ENCODE data around the gene FAM83E. TPM values are rescaled to one million over a fixed set of nuclear protein-coding genes. Genes with fewer than 3 reads are reported as not detected.

Gene FAM83E
- polyA plus RNA-seq, 1 experiment, result 0.16 TPM

DNA sequence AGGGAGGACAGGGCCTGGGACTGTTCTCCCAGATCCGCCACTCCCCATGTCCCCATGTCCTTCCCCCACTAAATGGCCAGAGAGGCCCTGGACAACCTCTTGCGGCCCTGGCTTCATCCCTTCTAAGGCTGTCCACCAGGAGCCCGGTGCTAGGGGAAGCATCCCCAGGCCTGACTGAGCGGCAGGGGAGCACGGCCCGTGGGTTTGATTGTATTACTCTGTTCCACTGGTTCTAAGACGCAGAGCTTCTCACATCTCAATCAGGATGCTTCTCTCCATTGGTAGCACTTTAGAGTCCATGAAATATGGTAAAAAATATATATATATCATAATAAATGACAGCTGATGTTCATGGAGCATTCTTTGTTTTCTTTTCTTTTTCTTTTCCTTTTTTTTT, 7.5 kb downstream of the FAM83E start:
- Histone ChIP-seq H3K36me3 (ENCODE audit: control insufficient read depth, insufficient read depth, low read length) (no peaks in the 10 kb centered on the region), H3K27me3 (ENCODE audit: control insufficient read depth, insufficient read depth, low read length) (no peaks in the 10 kb centered on the region), H3K4me3 (ENCODE audit: low read depth, low read length) (no peak overlapping the region)
- CTCF ChIA-PET, result interaction anchor here (0.6 to 4.4 kb wide), 4 partner anchors 17 to 641 kb away, joined by 3 to 32 read pairs (median 8); no protein-coding TSS in a partner anchor
- DNase-seq (ENCODE audit: low read depth), result no peak
- POLR2A ChIA-PET, result no interaction called here
- TF ChIP-seq, protein P1, sequence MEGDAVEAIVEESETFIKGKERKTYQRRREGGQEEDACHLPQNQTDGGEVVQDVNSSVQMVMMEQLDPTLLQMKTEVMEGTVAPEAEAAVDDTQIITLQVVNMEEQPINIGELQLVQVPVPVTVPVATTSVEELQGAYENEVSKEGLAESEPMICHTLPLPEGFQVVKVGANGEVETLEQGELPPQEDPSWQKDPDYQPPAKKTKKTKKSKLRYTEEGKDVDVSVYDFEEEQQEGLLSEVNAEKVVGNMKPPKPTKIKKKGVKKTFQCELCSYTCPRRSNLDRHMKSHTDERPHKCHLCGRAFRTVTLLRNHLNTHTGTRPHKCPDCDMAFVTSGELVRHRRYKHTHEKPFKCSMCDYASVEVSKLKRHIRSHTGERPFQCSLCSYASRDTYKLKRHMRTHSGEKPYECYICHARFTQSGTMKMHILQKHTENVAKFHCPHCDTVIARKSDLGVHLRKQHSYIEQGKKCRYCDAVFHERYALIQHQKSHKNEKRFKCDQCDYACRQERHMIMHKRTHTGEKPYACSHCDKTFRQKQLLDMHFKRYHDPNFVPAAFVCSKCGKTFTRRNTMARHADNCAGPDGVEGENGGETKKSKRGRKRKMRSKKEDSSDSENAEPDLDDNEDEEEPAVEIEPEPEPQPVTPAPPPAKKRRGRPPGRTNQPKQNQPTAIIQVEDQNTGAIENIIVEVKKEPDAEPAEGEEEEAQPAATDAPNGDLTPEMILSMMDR (IDR thresholded peaks at IDR 0.05; ENCODE audit: insufficient read depth, low read depth, low read length), result no peak

DNA sequence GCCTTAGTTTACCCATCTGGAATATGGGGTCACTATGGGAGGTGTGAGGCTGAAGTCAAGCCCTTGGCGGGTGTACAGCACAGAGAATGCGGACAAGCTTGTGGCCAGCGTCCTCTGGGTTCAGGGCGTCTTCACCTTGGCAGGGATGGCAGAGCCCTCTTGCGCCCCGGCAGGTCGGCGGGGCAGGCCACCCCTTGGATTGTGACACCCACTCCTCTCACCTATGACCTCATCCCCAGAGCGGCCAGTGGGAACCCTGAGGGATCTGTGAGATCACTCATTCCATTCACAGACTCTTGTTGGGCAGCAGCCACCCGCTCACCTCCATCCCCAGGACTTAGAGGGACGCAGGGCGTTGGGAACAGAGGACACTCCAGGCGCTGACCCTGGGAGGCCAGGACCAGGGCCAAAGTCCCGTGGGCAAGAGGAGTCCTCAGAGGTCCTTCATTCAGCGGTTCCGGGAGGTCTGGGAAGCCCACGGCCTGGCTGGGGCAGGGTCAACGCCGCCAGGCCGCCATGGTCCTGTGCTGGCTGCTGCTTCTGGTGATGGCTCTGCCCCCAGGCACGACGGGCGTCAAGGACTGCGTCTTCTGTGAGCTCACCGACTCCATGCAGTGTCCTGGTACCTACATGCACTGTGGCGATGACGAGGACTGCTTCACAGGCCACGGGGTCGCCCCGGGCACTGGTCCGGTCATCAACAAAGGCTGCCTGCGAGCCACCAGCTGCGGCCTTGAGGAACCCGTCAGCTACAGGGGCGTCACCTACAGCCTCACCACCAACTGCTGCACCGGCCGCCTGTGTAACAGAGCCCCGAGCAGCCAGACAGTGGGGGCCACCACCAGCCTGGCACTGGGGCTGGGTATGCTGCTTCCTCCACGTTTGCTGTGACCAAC, 8.2 kb downstream of the FAM83E start, which contains the start of gene SPACA4:
Gene SPACA4 (plus strand): TSS at position 280 of the 896 bp plus-strand sequence. CDS start 237 bp downstream, at position 517.
- ChIA-PET CTCF (interaction anchor here (0.6 to 4.4 kb wide), 4 partner anchors 12 to 211 kb away, joined by 3 to 32 read pairs (median 6); no protein-coding TSS in a partner anchor), POLR2A (no interaction called here)
- H3K4me3 ChIP-seq (ENCODE audit: low read depth, low read length), result no peak within 1 kb of the TSS
- H3K27me3 ChIP-seq (ENCODE audit: control insufficient read depth, insufficient read depth, low read length), result no peaks in the 10 kb centered on the region
- DNase-seq (ENCODE audit: low read depth), result no peak
- TF ChIP-seq, protein P1 (IDR thresholded peaks at IDR 0.05; ENCODE audit: insufficient read depth, low read depth, low read length), result no peak
- no peaks in the 10 kb centered on the region for H3K36me3 ChIP-seq (ENCODE audit: control insufficient read depth, insufficient read depth, low read length)

DNA sequence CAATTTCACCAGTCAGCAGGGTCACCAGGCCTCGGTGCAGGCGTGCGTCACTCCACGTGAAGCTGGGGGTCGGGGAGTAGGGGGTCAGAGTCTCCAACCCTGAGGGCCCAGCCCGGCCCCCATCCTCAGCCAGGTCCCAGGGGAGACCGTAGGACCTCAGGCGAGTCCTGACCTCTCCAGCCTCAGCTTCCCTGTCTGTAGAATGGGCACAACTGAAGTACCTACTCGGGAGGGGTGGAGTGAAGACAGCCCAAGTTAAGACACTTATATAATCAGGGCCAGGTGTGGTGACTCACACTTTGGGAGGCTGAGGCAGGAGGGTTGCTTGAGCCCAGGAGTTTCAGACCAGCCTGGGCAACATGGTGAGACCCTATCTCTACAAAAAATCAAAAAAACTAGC, 11.0 kb downstream of the FAM83E start:
- Histone ChIP-seq H3K4me3 (ENCODE audit: low read depth, low read length) (no peak overlapping the region), H3K36me3 (ENCODE audit: control insufficient read depth, insufficient read depth, low read length) (no peaks in the 10 kb centered on the region), H3K27me3 (ENCODE audit: control insufficient read depth, insufficient read depth, low read length) (no peaks in the 10 kb centered on the region)
- CTCF ChIA-PET, result interaction anchor here (2.4 kb wide), 1 partner anchor 15 kb away, joined by 14 read pairs; no protein-coding TSS in a partner anchor
- POLR2A ChIA-PET, result no interaction called here
- TF ChIP-seq, protein P1 (IDR thresholded peaks at IDR 0.05; ENCODE audit: insufficient read depth, low read depth, low read length), result no peak
- DNase-seq (ENCODE audit: low read depth), result no peak

DNA sequence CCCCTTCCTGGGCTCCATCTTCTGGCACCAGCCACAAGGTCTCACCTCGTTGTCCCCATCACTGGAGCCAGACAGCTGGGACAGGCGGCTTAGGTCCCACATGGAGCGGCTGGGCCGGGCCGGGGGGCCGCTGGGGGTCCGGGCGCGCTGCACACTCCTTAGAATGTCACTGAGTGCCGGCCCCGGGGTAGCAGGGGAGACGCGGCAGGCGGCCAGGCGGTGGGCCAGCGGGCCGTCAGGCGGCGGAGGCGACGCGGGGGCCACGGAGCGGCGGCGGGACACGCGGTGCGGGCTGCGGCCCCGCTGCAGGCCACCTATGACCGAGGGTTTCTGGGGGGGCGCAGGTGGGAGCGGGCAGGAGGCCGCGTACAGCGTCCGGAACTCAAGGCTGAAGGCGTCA, 11.4 kb downstream of the FAM83E start:
- ChIA-PET CTCF (interaction anchor here (2.4 kb wide), 1 partner anchor 14 kb away, joined by 14 read pairs; no protein-coding TSS in a partner anchor), POLR2A (no interaction called here)

DNA sequence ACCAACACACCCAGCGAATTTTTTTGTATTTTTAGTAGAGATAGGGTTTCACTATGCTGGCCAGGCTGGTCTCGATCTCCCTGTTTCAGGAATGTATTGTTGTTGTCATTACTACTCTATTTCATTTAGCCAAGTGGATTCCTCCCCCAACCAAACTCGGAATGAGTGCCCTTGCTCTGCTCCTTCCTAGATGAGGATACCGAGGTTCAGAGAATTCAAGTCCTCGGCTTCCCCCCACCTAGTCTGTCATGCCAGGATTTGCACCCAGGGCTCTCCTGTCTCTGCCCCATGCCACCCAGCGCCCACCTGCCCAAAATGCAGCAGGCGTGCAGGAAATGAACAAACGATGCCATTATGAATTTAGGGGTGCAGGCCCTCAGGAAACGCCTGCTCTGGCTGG, 11.9 kb downstream of the FAM83E start:
- Histone ChIP-seq H3K27me3 (ENCODE audit: control insufficient read depth, insufficient read depth, low read length) (no peaks in the 10 kb centered on the region), H3K4me3 (ENCODE audit: low read depth, low read length) (no peak overlapping the region), H3K36me3 (ENCODE audit: control insufficient read depth, insufficient read depth, low read length) (no peaks in the 10 kb centered on the region)
- ChIA-PET POLR2A (no interaction called here), CTCF (interaction anchor here (1.2 kb wide), 1 partner anchor 114 kb away, joined by 3 read pairs; no protein-coding TSS in a partner anchor)
- DNase-seq (ENCODE audit: low read depth), result no peak
- TF ChIP-seq, protein P1 (IDR thresholded peaks at IDR 0.05; ENCODE audit: insufficient read depth, low read depth, low read length), result no peak

More for the DNA sequence above, 11.4 kb downstream of the FAM83E start:
- no peaks in the 10 kb centered on the region for H3K36me3 ChIP-seq (ENCODE audit: control insufficient read depth, insufficient read depth, low read length)
- no peak overlapping the region for H3K4me3 ChIP-seq (ENCODE audit: low read depth, low read length)
- no peaks in the 10 kb centered on the region for H3K27me3 ChIP-seq (ENCODE audit: control insufficient read depth, insufficient read depth, low read length)
- TF ChIP-seq, protein P1 (IDR thresholded peaks at IDR 0.05; ENCODE audit: insufficient read depth, low read depth, low read length), result no peak
- no peak for DNase-seq (ENCODE audit: low read depth)

All from BJ (cell line).